Pancreas (tissue), 10 donors: ENCODE measurements around the gene CCDC92. TPM values are rescaled to one million over a fixed set of nuclear protein-coding genes. Genes with fewer than 3 reads are reported as not detected.

Source experiments
- ATAC-seq, 4 donors: fragments of 200-7000 bp; cut with Tn5 transposase; one replicate each; pipeline versions ENCODE4 v1.8.0 to v1.9.1; 2020; ENCODE audit warnings: mild to moderate bottlenecking in 4 of 4, moderate library complexity in 4 of 4
- DNase-seq, 6 donors: peaks; one replicate each; pipeline ENCODE4 v3.0.0-alpha.2; 2020
- FAIRE-seq: peaks from 2 replicates; lab custom pipeline; 2012; peaks lifted over from hg19 to GRCh38; lab: Jason Lieb, UNC
- H3K27ac ChIP-seq, 4 donors: fragments of 200-600 bp; sonication (generic); 1 replicate in 3 of 4; 2 replicates in 1 of 4; pipeline versions ENCODE4 v1.5.0 to v1.8.0; 2020
- H3K27me3 ChIP-seq, 4 donors: fragments of 200-600 bp; one replicate each; pipeline ENCODE4 v1.8.0; 2021
- H3K36me3 ChIP-seq, 3 donors: fragments of 200-600 bp; sonication (generic) in 1 of 3; one replicate each; pipeline versions ENCODE4 v1.5.0 to v1.8.0; 2020 to 2021
- H3K4me1 ChIP-seq, 3 donors: fragments of 200-600 bp; one replicate each; pipeline ENCODE4 v1.8.0; 2021
- H3K4me3 ChIP-seq, 4 donors: fragments of 200-600 bp; sonication (generic) in 2 of 4; one replicate each; pipeline versions ENCODE4 v1.5.0 to v1.8.0; 2020 to 2021
- H3K9me3 ChIP-seq, 4 donors: fragments of 200-600 bp; one replicate each; pipeline ENCODE4 v1.8.0; 2021
- WGBS, 2 donors: extraction: QIAGEN DNeasy Blood & Tissue Kit; methylation state at CpG; one replicate each; pipeline ENCODE4 v1.1.7; 2013; 5-methylcytosine and 5-hydroxymethylcytosine counted together
- intact Hi-C, 3 donors: fragments of 100-400 bp; cut with DNase I; formaldehyde crosslinking; loops; one replicate each; pipeline versions ENCODE4 v1.11.1 to v1.14.2; 2022
- polyA plus RNA-seq, 2 donors: library from polyadenylated mRNA; stranded (reverse); fragments of 200-250 nt; gene quantifications; one replicate each; pipeline ENCODE4 v1.2.3, GENCODE V29; 2013
- total RNA-seq, 6 donors: library from RNA; stranded (reverse); fragmentation: NEBNext Ultra II Directional in 4 of 6; extraction: Animal tissue kit (Norgen Biotek cat#: 25700) in 4 of 6; gene quantifications; one replicate each; pipeline versions ENCODE4 v1.2.1 to v1.2.4, GENCODE V29; 2021 to 2023
- TF ChIP-seq, protein P1 (sequence below), 4 donors: fragments of 200-600 bp; sonication (generic) in 3 of 4; IDR thresholded peaks; one replicate each; pipeline versions ENCODE4 v1.5.0 to v1.8.0; 2021; ENCODE audit warnings: antibody characterized with exemption in 4 of 4
- donor health status: healthy with polysubstance abuse.
- donor health status: DM: no; HTN: no; CAD: no; lungs with moderate emphysema.
- donor health status: DM: no; HTN: no; CAD: no.
- donor health status: control.
- donor health status: control.
- donor health status: Bipolar disorder and iron deficiency.
- donor health status: DM: yes; HTN: yes; CAD: no.
- donor health status: DM: no; HTN: no; CAD: no.
- donor health status: DM: no; HTN: no; CAD: no.
- donor health status: DM: yes; HTN: yes; CAD: no.

The CCDC92 gene
- total and polyA plus RNA-seq, 8 donors, result 9.2 to 29.4 (median 12.0) TPM

DNA sequence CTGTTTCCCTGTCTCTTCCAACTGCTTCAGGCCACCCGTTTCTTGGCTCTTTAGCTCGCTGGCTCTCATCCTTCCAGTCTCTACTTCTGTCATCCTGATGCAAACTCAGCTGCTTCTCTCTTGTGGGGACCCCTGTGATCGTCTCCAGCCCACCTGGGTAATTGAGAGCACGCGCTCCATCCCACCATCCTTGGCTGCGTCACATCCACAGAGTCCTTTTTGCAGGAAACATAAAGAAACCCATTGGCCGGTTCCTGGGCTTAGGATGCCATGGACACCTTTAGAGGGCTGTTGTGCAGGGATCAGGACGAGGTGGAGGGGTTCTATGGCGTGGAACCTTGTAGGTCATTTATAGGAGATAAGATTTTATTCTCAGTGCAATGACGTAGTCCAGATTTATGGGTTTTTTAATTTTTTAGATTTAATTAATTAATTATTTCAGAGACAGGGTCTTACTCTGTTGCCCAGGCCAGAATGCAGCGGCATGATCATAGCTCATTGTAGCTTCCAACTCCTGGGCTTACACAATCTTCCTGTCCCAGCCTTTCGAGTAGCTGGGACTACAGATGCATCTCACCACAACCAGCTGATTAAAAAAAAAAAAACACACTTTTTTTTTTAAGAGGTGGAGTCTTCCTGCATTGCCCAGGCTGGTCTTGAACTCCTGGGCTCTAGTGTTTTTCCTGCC, 82.6 kb downstream of the CCDC92 start:
- WGBS, 2 donors, result 72 to 85% methylated on average over 12 of the region's 12 CpGs
- TF ChIP-seq, protein P1, sequence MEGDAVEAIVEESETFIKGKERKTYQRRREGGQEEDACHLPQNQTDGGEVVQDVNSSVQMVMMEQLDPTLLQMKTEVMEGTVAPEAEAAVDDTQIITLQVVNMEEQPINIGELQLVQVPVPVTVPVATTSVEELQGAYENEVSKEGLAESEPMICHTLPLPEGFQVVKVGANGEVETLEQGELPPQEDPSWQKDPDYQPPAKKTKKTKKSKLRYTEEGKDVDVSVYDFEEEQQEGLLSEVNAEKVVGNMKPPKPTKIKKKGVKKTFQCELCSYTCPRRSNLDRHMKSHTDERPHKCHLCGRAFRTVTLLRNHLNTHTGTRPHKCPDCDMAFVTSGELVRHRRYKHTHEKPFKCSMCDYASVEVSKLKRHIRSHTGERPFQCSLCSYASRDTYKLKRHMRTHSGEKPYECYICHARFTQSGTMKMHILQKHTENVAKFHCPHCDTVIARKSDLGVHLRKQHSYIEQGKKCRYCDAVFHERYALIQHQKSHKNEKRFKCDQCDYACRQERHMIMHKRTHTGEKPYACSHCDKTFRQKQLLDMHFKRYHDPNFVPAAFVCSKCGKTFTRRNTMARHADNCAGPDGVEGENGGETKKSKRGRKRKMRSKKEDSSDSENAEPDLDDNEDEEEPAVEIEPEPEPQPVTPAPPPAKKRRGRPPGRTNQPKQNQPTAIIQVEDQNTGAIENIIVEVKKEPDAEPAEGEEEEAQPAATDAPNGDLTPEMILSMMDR (IDR thresholded peaks at IDR 0.05), result no peak
- ATAC-seq, result no peak
- H3K4me1 ChIP-seq, result no peaks in the 10 kb centered on the region
- FAIRE-seq, result no peak
- H3K27me3 ChIP-seq, result no peaks in the 10 kb centered on the region
- H3K9me3 ChIP-seq, result no peaks in the 10 kb centered on the region
- H3K4me3 ChIP-seq, result no peak overlapping the region
- intact Hi-C loops, result no loop called here
- no peak for DNase-seq
- H3K27ac ChIP-seq, result no peak overlapping the region
- no peaks in the 10 kb centered on the region for H3K36me3 ChIP-seq

DNA sequence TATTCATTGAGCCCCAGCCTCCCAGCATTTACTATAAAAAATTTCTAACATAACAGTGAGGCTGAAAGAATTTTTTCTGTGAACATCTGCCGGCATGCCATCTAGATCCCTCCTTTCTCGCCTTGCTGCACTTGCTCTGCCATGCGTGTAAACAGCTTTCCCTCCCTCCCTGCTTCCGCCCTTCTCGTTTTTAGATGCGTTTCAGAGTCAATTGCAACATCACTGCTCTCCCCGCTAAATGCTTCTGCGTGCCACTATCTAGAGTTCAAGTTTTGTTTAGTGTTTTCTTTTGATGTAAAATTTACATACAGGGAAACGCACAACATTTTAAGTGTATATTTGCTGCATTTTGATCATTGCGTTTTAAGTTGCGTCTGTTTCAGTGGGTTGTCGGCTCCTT, 83.6 kb downstream of the CCDC92 start:
- Histone ChIP-seq H3K9me3 (no peaks in the 10 kb centered on the region), H3K4me1 (no peaks in the 10 kb centered on the region), H3K4me3 (no peak overlapping the region), H3K27ac (no peak overlapping the region), H3K36me3 (no peaks in the 10 kb centered on the region), H3K27me3 (no peaks in the 10 kb centered on the region)
- DNase-seq (no peak), FAIRE-seq (no peak), ATAC-seq (no peak)
- TF ChIP-seq, protein P1 (IDR thresholded peaks at IDR 0.05), result no peak
- WGBS, 2 donors, result 80 to 84% methylated on average over 12 of the region's 12 CpGs
- intact Hi-C loops, result no loop called here

DNA sequence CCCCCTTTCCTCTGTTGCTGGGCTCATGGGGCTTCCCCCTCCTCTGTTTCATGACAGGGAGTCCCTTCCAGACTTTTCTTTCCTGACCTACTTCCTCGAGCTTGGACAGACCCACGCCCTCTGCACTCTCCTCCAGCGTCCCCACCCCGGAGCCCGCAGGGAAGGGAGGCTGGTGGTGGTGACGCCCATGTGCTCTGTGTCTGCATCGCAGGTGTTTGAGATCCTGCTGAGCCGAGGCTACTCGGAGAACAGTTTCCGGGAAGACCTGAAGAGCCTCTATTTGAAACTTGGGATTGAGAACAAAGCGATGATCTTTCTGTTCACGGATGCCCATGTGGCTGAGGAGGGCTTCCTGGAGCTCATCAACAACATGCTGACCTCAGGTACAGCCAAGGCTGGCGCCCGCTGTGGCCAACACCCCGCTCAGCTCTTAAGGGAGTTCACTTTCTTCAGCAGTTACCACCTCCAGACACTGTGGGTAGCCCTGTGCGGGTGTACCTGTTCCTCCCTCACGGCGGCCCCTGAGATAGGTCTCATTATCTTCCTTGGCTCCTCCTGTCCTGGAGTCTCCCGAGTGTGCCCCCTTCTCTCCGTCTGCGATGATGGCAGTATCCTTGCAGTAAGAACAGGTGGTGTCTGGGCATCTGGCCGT, 85.6 kb downstream of the CCDC92 start:
- Histone ChIP-seq H3K4me3 (no peak overlapping the region), H3K9me3 (no peaks in the 10 kb centered on the region), H3K4me1 (no peaks in the 10 kb centered on the region), H3K27ac (no peak overlapping the region), H3K36me3 (no peaks in the 10 kb centered on the region), H3K27me3 (no peaks in the 10 kb centered on the region)
- DNase-seq, result no peak
- TF ChIP-seq, protein P1 (IDR thresholded peaks at IDR 0.05), result no peak
- ATAC-seq, result peak in 3 of 4 donors; percentile 27 to 48 (median 44)
- FAIRE-seq, result no peak
- intact Hi-C loops, result no loop called here
- WGBS, 2 donors, result 35 to 36% methylated on average over 22 of the region's 22 CpGs

DNA sequence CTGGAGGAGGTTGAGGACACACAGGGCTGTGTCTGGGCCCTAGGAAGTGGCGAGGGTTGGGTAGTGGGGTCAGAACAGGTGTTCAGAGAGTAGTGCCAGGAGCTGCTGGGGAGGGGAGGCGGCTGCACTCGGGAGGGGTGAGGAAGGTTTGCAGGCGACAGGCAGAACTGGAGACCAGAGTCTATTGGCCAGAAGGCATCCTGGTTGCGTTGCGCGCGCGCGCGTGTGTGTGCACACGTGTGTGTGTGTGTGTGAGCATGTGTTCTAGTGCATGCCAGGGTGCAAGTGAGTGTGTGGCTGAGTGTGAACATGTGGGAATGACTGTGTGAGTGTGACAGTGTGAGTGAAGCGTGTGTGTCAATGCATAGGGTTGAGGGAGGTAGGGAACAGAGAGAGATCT, 86.4 kb downstream of the CCDC92 start:
- Histone ChIP-seq H3K27me3 (no peaks in the 10 kb centered on the region), H3K27ac (no peak overlapping the region), H3K4me1 (no peaks in the 10 kb centered on the region), H3K36me3 (no peaks in the 10 kb centered on the region), H3K4me3 (no peak overlapping the region), H3K9me3 (no peaks in the 10 kb centered on the region)
- intact Hi-C loops, result no loop called here
- FAIRE-seq (no peak), ATAC-seq (no peak), DNase-seq (no peak)
- TF ChIP-seq, protein P1 (IDR thresholded peaks at IDR 0.05), result no peak
- WGBS, 2 donors, result 57 to 59% methylated on average over 13 of the region's 13 CpGs

Other genes starting within 250 kb of the CCDC92 start
- gene DNAH10, start 210.5 kb downstream of the CCDC92 start, total RNA-seq, result under 1 TPM in 5 of 6 donors, not detected in 1; 0.08 to 0.59 (median 0.14) TPM
- under 1 TPM; 0.02 to 0.04 TPM for gene DNAH10, start 210.5 kb downstream of the CCDC92 start, polyA plus RNA-seq
- 10 to 100 TPM; 45.4 to 72.7 (median 57.6) TPM for gene ZNF664, start 384 bp upstream of the CCDC92 start, total RNA-seq
- gene ZNF664, start 384 bp upstream of the CCDC92 start, polyA plus RNA-seq, result 10 to 100 TPM; 23.0 to 36.5 TPM